Hepatocyte (in vitro differentiated cells): ENCODE data around the gene C1GALT1C1L. TPM values are rescaled to one million over a fixed set of nuclear protein-coding genes. Genes with fewer than 3 reads are reported as not detected.

Source experiments
- DNase-seq: peaks from one replicate; pipeline ENCODE4 v3.0.0-alpha.2; 2016; ENCODE audit warnings: low spot score
- H2AFZ ChIP-seq: fragments of 200-600 bp; sonication (generic); 2 replicates; pipeline ENCODE4 v1.6.0; 2016; ENCODE audit warnings: antibody characterized with exemption, mild to moderate bottlenecking
- H3K27ac ChIP-seq: fragments of 200-600 bp; sonication (generic); 2 replicates; pipeline ENCODE4 v1.5.1; 2016; ENCODE audit warnings: mild to moderate bottlenecking
- H3K27me3 ChIP-seq: fragments of 200-600 bp; sonication (generic); 2 replicates; pipeline ENCODE4 v1.6.1; 2016
- H3K36me3 ChIP-seq: fragments of 200-600 bp; sonication (generic); replicated peaks from 2 replicates; pipeline ENCODE4 v1.5.1; 2016; ENCODE audit warnings: low read depth; ENCODE audit not compliant: insufficient read depth
- H3K4me1 ChIP-seq: fragments of 200-600 bp; sonication (generic); 2 replicates; pipeline ENCODE4 v1.5.1; 2016; ENCODE audit warnings: mild to moderate bottlenecking, moderate library complexity; ENCODE audit not compliant: insufficient read depth
- H3K4me2 ChIP-seq: fragments of 200-600 bp; sonication (generic); 2 replicates; pipeline ENCODE4 v1.6.0; 2016
- H3K4me3 ChIP-seq: fragments of 200-600 bp; sonication (generic); 2 replicates; pipeline ENCODE4 v1.5.1; 2016; ENCODE audit warnings: mild to moderate bottlenecking
- H3K79me2 ChIP-seq: fragments of 200-600 bp; sonication (generic); 2 replicates; pipeline ENCODE4 v1.6.0; 2017; ENCODE audit warnings: mild to moderate bottlenecking
- H3K9me2 ChIP-seq: fragments of 200-600 bp; sonication (generic); replicated peaks from 2 replicates; pipeline ENCODE4 v1.6.0; 2017; ENCODE audit warnings: mild to moderate bottlenecking; ENCODE audit not compliant: insufficient read depth
- H3K9me3 ChIP-seq: fragments of 200-600 bp; sonication (generic); 2 replicates; pipeline ENCODE4 v1.5.1; 2016; ENCODE audit warnings: low read depth, mild to moderate bottlenecking
- H4K20me1 ChIP-seq: fragments of 200-600 bp; sonication (generic); 2 replicates; pipeline ENCODE4 v1.6.0; 2016; ENCODE audit warnings: mild to moderate bottlenecking; ENCODE audit not compliant: insufficient read depth, poor library complexity, severe bottlenecking
- CTCF ChIP-seq: fragments of 200-600 bp; sonication (generic); IDR thresholded peaks from 2 replicates; pipeline ENCODE4 v1.5.1; 2016; ENCODE audit warnings: antibody characterized with exemption, mild to moderate bottlenecking; ENCODE audit not compliant: poor library complexity
- EZH2 ChIP-seq: fragments of 200-600 bp; sonication (generic); IDR thresholded peaks from 2 replicates; pipeline ENCODE4 v1.6.1; 2016; ENCODE audit warnings: antibody characterized with exemption, mild to moderate bottlenecking, borderline replicate concordance
- EZH2phosphoT487 ChIP-seq: fragments of 200-600 bp; sonication (generic); IDR thresholded peaks from one replicate; pipeline ENCODE4 v1.6.1; 2018; ENCODE audit warnings: antibody characterized with exemption, mild to moderate bottlenecking, low read depth, moderate library complexity; ENCODE audit not compliant: unreplicated experiment, severe bottlenecking
- WGBS: methylation state at CpG from one replicate; pipeline ENCODE4 v1.1.6; 2016; ENCODE audit warnings: low lambda C conversion rate; ENCODE audit errors: missing lambda C conversion rate; 5-methylcytosine and 5-hydroxymethylcytosine counted together
- polyA plus RNA-seq: library from polyadenylated mRNA; unstranded; fragments of >200 nt; fragmentation: Nextera tagmentation; extraction: Ambion mirVana; gene quantifications from 2 replicates; pipeline ENCODE4 v1.2.1, GENCODE V29; 2016
- total RNA-seq: library from RNA; depleted of rRNA; stranded (reverse); fragments of >200 nt; gene quantifications from 2 replicates; pipeline ENCODE4 v1.2.3, GENCODE V29; 2014

Gene C1GALT1C1L
- total and polyA plus RNA-seq, 2 experiments from 2014 or later, result 0.30 TPM; not detected in 1

- Histone ChIP-seq H4K20me1 (no peaks in the 10 kb centered on the region), H3K4me2 (no peak overlapping the region), H3K9me2 (no peaks in the 10 kb centered on the region), H3K9me3 (no peaks in the 10 kb centered on the region), H3K79me2 (no peaks in the 10 kb centered on the region), H3K27ac (no peak overlapping the region), H2AFZ (no peak overlapping the region), H3K4me3 (no peak overlapping the region), H3K36me3 (no peaks in the 10 kb centered on the region), H3K4me1 (no peaks in the 10 kb centered on the region), H3K27me3 (no peaks in the 10 kb centered on the region)
- WGBS, result 87% methylated on average over 5 of the region's 5 CpGs
- TF ChIP-seq EZH2phosphoT487, result no peak
- no peak for TF ChIP-seq EZH2
- no peak for TF ChIP-seq CTCF
- no peak for DNase-seq
Observed at GRCh38 chr2:43718530-43719124, 42.4 kb upstream of the C1GALT1C1L start.

- no peaks in the 10 kb centered on the region for H4K20me1 ChIP-seq
- H3K79me2 ChIP-seq, result no peaks in the 10 kb centered on the region
- no peaks in the 10 kb centered on the region for H3K4me1 ChIP-seq
- no peaks in the 10 kb centered on the region for H3K27me3 ChIP-seq
- no peak overlapping the region for H3K27ac ChIP-seq
- TF ChIP-seq EZH2phosphoT487 (no peak), EZH2 (no peak), CTCF (no peak)
- no peak overlapping the region for H3K4me3 ChIP-seq
- H3K9me3 ChIP-seq, result no peaks in the 10 kb centered on the region
- H3K36me3 ChIP-seq, result no peaks in the 10 kb centered on the region
- H2AFZ ChIP-seq, result no peak overlapping the region
- DNase-seq, result no peak
- no peak overlapping the region for H3K4me2 ChIP-seq
- no peaks in the 10 kb centered on the region for H3K9me2 ChIP-seq
Observed at GRCh38 chr2:43717322-43717721, 41.1 kb upstream of the C1GALT1C1L start.

GRCh38 chr2:43715300-43716098, 39.3 kb upstream of the C1GALT1C1L start:
- H3K4me3 ChIP-seq, result no peak overlapping the region
- H3K79me2 ChIP-seq, result no peaks in the 10 kb centered on the region
- H3K4me1 ChIP-seq, result no peaks in the 10 kb centered on the region
- no peak for DNase-seq
- no peaks in the 10 kb centered on the region for H3K36me3 ChIP-seq
- no peaks in the 10 kb centered on the region for H3K9me2 ChIP-seq
- H4K20me1 ChIP-seq, result no peaks in the 10 kb centered on the region
- H3K9me3 ChIP-seq, result no peaks in the 10 kb centered on the region
- no peak overlapping the region for H3K4me2 ChIP-seq
- H3K27me3 ChIP-seq, result no peaks in the 10 kb centered on the region
- WGBS, result 90% methylated on average over 4 of the region's 4 CpGs
- no peak overlapping the region for H3K27ac ChIP-seq
- H2AFZ ChIP-seq, result no peak overlapping the region
- TF ChIP-seq CTCF (no peak), EZH2phosphoT487 (no peak), EZH2 (no peak)
